Pulmonary artery endothelial cell (primary cell): ENCODE measurements around the gene MALAT1. TPM values are rescaled to one million over a fixed set of nuclear protein-coding genes. Genes with fewer than 3 reads are reported as not detected.

Source experiments
- total RNA-seq: library from RNA; depleted of rRNA; stranded (reverse); fragments of >200 nt; gene quantifications from 2 replicates; pipeline ENCODE4 v1.2.3, GENCODE V29; 2014

The MALAT1 gene
- total RNA-seq, 1 donor from 2014 or later: 4,401 TPM

Other genes starting within 250 kb of the MALAT1 start
- gene POLA2, start 237.1 kb upstream of the MALAT1 start, total RNA-seq: 9.2 and 15.3 TPM in 2 replicates
- gene CDC42EP2, start 184.2 kb upstream of the MALAT1 start, total RNA-seq: 19.5 and 22.5 TPM in 2 replicates
- gene DPF2, start 165.2 kb upstream of the MALAT1 start, total RNA-seq: 24.3 and 38.3 TPM in 2 replicates
- gene TIGD3, start 144.3 kb upstream of the MALAT1 start, total RNA-seq: 0.32 and 0.33 TPM in 2 replicates
- 1.3 and 1.4 TPM in 2 replicates for gene SLC25A45, start 116.4 kb upstream of the MALAT1 start, total RNA-seq
- gene FRMD8, start 112.4 kb upstream of the MALAT1 start, total RNA-seq: 78.5 and 80.6 TPM in 2 replicates
- gene NEAT1, start 76.2 kb upstream of the MALAT1 start, total RNA-seq: 64.8 and 99.3 TPM in 2 replicates
- gene SCYL1, start 26.0 kb downstream of the MALAT1 start, total RNA-seq: 60.9 and 77.9 TPM in 2 replicates
- gene LTBP3, start 59.3 kb downstream of the MALAT1 start, total RNA-seq: 19.4 and 23.1 TPM in 2 replicates
- gene ZNRD2, start 71.4 kb downstream of the MALAT1 start, total RNA-seq: 50.5 and 52.6 TPM in 2 replicates
- 23.3 and 24.7 TPM in 2 replicates for gene FAM89B, start 73.5 kb downstream of the MALAT1 start, total RNA-seq
- 39.5 and 43.5 TPM in 2 replicates for gene EHBP1L1, start 77.0 kb downstream of the MALAT1 start, total RNA-seq
- gene KCNK7, start 96.8 kb downstream of the MALAT1 start, total RNA-seq: 0.04 and 0.13 TPM in 2 replicates
- gene MAP3K11, start 115.2 kb downstream of the MALAT1 start, total RNA-seq: 69.9 and 91.4 TPM in 2 replicates
- gene PCNX3, start 116.7 kb downstream of the MALAT1 start, total RNA-seq: 14.3 and 17.7 TPM in 2 replicates
- 45.3 and 63.5 TPM in 2 replicates for gene SIPA1, start 139.1 kb downstream of the MALAT1 start, total RNA-seq
- gene RELA, start 163.9 kb downstream of the MALAT1 start, total RNA-seq: 20.0 and 22.5 TPM in 2 replicates
- 35.5 and 37.7 TPM in 2 replicates for gene KAT5, start 213.2 kb downstream of the MALAT1 start, total RNA-seq
- gene RNASEH2C, start 221.8 kb downstream of the MALAT1 start, total RNA-seq: 38.1 and 46.3 TPM in 2 replicates